Measurements from ENCODE around the gene SRM.
"Not testable (repeated sequence)": the region's sequence is repeated elsewhere in the genome, so short reads cannot be mapped to it uniquely, and the experiment has no call there.

SRM gene

GRCh38 chr1:11059968-11060830 lies at the start of gene SRM:
Gene SRM (minus strand): TSS chr1:11060018. CDS start chr1:11059943, 75 bp downstream.
- H3K4me3 ChIP-seq (ENCODE audit: low read length) = peak within 1 kb of the TSS; percentile 82
- TF ChIP-seq, protein P1, sequence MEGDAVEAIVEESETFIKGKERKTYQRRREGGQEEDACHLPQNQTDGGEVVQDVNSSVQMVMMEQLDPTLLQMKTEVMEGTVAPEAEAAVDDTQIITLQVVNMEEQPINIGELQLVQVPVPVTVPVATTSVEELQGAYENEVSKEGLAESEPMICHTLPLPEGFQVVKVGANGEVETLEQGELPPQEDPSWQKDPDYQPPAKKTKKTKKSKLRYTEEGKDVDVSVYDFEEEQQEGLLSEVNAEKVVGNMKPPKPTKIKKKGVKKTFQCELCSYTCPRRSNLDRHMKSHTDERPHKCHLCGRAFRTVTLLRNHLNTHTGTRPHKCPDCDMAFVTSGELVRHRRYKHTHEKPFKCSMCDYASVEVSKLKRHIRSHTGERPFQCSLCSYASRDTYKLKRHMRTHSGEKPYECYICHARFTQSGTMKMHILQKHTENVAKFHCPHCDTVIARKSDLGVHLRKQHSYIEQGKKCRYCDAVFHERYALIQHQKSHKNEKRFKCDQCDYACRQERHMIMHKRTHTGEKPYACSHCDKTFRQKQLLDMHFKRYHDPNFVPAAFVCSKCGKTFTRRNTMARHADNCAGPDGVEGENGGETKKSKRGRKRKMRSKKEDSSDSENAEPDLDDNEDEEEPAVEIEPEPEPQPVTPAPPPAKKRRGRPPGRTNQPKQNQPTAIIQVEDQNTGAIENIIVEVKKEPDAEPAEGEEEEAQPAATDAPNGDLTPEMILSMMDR (IDR thresholded peaks at IDR 0.05; ENCODE audit: insufficient read depth, low read depth, low read length, missing control alignments) = peak; percentile 14
- DNase-seq (ENCODE audit: low read depth) = peak; percentile 94

DNA sequence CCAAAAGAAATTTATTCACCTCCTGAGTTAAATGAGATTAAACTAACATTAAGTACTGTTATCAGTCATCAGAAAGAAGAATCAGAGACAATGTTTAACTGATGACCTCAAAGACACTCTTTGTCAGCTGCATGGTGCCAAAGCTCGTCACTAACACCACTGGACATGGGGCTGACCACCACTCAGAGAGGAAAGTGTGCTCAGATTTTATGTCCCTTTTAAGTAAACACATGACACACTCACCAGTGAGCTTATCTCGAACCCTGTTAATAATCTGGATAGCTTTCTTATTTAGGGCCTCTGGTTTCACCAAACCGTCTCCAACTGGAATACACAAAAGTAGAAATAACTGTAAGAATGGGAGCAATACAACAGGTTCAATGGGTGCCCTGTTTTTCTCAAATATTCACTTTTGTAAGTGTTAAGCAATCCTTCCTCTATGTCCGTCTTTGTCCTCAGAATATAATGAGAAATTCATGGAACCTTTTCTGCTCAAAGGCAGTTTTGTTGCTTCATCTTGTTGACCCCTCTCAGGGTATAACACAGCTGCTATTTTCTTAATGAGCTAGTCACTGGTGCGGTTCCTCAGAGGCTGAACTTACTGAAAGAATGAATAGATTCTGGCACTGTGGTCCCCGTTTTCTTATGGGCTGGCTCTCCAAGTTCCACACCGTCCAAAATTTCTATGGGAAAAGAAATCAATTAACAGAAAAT lies 49.4 kb upstream of the SRM start:
- no peak overlapping the region for H3K4me3 ChIP-seq (ENCODE audit: low read length)
- no peak for DNase-seq (ENCODE audit: low read depth)
- TF ChIP-seq, protein P1 (IDR thresholded peaks at IDR 0.05; ENCODE audit: insufficient read depth, low read depth, low read length, missing control alignments) = no peak

DNA sequence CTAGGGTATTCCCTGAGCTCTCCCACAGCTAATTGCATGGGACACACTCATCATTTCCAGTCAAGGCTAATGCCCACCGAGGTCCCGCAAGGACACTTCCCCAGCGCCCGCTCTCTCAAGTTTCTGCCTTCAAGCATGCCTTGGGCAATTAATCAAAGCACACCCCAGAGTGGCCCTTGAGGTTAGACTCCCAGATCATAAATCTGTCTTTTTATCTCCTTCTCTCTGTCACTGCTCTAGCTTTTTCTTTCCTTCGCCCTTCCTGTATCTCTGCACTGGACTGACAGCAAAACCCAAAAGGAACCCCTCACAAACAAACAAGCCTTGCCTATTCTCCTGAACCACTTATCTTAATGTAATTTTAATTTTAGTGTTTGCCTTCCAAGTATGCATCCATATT lies 47.8 kb upstream of the SRM start:
- TF ChIP-seq, protein P1 (IDR thresholded peaks at IDR 0.05; ENCODE audit: insufficient read depth, low read depth, low read length, missing control alignments) = no peak
- no peak overlapping the region for H3K4me3 ChIP-seq (ENCODE audit: low read length)
- DNase-seq (ENCODE audit: low read depth) = no peak

GRCh38 chr1:11105586-11105985 lies 45.8 kb upstream of the SRM start:
- TF ChIP-seq, protein P1 (IDR thresholded peaks at IDR 0.05; ENCODE audit: insufficient read depth, low read depth, low read length, missing control alignments) = no peak

GRCh38 chr1:11101347-11101746 lies 41.5 kb upstream of the SRM start:
- DNase-seq (ENCODE audit: low read depth) = no peak
- no peak overlapping the region for H3K4me3 ChIP-seq (ENCODE audit: low read length)
- TF ChIP-seq, protein P1 (IDR thresholded peaks at IDR 0.05; ENCODE audit: insufficient read depth, low read depth, low read length, missing control alignments) = no peak

More at GRCh38 chr1:11105586-11105985, 45.8 kb upstream of the SRM start:
- H3K4me3 ChIP-seq (ENCODE audit: low read length) = no peak overlapping the region
- DNase-seq (ENCODE audit: low read depth) = no peak

DNA sequence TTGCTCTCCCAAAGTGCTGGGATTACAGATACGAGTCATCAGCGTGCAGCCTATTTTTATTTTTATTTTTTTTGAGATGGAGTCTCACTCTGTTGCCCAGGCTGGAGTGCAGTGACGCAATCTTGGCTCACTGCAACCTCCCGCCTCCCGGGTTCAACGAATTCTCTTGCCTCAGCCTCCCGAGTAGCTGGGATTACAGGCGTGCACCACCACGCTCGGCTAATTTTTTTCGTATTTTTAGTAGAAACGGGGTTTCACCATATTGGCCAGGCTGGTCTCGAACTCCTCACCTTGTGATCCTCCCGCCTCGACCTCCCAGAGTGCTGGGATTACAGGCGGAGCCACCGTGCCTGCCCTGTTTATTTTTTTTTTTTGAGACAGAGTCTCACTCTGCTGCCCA lies 41.0 kb upstream of the SRM start:
- H3K4me3 ChIP-seq (ENCODE audit: low read length); DNase-seq (ENCODE audit: low read depth): not testable (repeated sequence)

DNA sequence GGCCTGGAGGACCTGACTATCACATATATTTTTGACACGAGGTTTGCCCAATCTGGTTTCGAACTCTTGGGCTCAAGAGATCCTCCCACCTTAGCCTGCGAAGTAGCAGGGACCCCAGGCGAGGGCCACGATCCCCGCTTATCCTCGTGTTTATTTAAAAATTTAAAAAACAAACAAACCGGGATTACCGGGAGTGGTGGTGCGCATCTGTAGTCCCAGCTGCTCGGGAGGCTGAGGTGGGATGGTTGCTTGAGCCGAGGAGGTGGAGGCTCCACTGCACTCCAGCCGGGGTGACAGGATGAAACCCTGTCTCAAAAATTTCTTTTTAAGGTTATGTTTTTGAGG lies 40.3 kb upstream of the SRM start:
- peak overlapping the region; percentile 88 for H3K4me3 ChIP-seq (ENCODE audit: low read length)
- no peak for DNase-seq (ENCODE audit: low read depth)
- TF ChIP-seq, protein P1 (IDR thresholded peaks at IDR 0.05; ENCODE audit: insufficient read depth, low read depth, low read length, missing control alignments) = no peak

Measured in epithelial cell of esophagus (primary cell).